ENCODE data around the gene MTMR12. TPM values are rescaled to one million over a fixed set of nuclear protein-coding genes. Genes with fewer than 3 reads are reported as not detected.

MTMR12 gene
- total and polyA plus RNA-seq, 2 of the 8 experiments (the other 6 are each of a cell fraction or from before 2014, with no cell fraction given), result 19.1 to 59.3 TPM

- no peak for TF ChIP-seq CHD7 (IDR thresholded peaks at IDR 0.05; ENCODE audit: insufficient replicate concordance, low read length)
- no peak for TF ChIP-seq MAX (IDR thresholded peaks at IDR 0.05)
- TF ChIP-seq POU5F1 (IDR thresholded peaks at IDR 0.05; ENCODE audit: low read depth, low read length), result no peak
- TF ChIP-seq USF2 (IDR thresholded peaks at IDR 0.05; ENCODE audit: low read length), result no peak
- no peak for TF ChIP-seq SIRT6 (IDR thresholded peaks at IDR 0.05; ENCODE audit: low read length)
Measured at GRCh38 chr5:32274548-32275395, 38.0 kb downstream of the MTMR12 start (continued).

Data from H1 (cell line).